Stimulated activated CD4-positive, alpha-beta T cell treated with anti-CD3 and anti-CD28 coated beads, Interleukin-4, amount 100 ng/mL, for 1 hour (primary cell): ENCODE data around the gene GPR143.
A peak's percentile ranks its signal among the peaks of the same experiment; 100 is the strongest.

ENCODE experiments used
- DNase-seq: peaks from one replicate; pipeline ENCODE4 v3.0.0-alpha.2; 2020

The GPR143 gene

GRCh38 chrX:9767375-9767774, 1.7 kb upstream of the GPR143 start:
- DNase-seq: no peak

- DNase-seq: no peak
These were observed 443 bp downstream of the GPR143 start for GRCh38 chrX:9765072-9765736.

- DNase-seq: no peak
These were observed 6.3 kb downstream of the GPR143 start for GRCh38 chrX:9759337-9759736.

- no peak for DNase-seq
These were observed 7.5 kb downstream of the GPR143 start for GRCh38 chrX:9758021-9758638.

DNA sequence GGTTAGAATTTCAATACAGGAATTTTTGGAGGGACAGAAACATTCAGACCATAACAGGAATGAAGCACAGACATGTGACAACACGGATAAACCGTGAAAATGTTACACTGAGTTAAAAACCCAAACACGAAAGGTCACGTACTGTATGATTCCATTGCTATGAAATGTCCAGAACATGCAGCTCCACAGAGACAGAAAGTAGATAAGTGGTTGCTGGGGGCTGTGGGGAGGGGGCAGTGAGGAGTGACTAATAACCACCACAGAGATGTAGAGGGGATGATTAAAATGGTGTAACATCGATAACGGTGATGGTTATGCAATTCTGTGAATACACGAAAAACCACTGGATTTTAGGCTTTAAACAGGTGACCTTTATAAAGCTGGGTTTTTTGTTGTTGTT, 8.3 kb downstream of the GPR143 start:
- DNase-seq: no peak

DNA sequence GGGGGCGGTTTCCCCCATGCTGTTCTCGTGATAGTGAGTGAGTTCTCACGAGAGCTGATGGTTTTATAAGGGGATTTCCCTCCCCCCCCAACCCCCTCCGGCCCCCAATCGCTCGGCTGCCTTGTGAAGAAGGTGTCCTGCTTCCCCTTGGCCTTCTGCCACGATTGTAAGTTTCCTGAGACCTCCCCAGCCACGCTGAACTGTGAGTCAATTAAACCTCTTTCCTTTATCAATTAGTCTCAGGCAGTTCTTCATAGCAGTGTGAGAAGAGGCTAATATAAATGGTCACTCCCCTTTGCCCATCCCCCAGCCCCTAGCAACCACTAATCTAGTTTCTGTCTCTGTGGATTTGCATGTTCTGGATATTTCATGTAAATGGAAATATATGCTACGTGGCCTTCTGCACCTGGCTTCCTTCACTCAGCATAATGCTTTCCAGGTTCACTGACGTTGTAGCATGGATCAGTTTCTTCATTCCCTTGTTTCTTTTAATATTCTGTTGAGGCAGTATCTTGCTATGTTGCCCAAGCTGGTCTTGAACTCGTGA, 16.4 kb downstream of the GPR143 start:
- no peak for DNase-seq

DNA sequence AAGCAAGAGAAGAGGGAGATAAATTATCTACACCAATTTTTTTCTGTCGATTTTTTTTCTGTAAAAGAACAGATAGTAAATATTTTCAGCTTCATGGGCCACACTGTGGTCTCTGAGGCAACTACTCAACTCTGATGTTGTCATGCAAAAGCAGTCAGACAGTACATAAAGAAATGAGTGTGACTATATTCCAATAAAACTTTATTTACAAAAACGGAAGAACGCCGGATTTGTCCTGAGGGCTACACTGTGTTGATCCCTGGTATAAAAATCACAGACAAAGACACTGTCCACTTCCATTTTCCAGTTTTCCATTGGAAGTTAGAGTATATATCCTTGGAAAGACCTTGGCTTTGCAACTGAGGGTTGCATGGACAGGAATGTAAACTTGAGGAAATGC, 18.0 kb downstream of the GPR143 start:
- no peak for DNase-seq

- no peak for DNase-seq
These were observed 19.3 kb downstream of the GPR143 start for GRCh38 chrX:9746148-9746888.

GRCh38 chrX:9745417-9746115, 20.1 kb downstream of the GPR143 start:
- no peak for DNase-seq

- no peak for DNase-seq
These were observed 26.5 kb downstream of the GPR143 start for GRCh38 chrX:9739130-9739529.

DNA sequence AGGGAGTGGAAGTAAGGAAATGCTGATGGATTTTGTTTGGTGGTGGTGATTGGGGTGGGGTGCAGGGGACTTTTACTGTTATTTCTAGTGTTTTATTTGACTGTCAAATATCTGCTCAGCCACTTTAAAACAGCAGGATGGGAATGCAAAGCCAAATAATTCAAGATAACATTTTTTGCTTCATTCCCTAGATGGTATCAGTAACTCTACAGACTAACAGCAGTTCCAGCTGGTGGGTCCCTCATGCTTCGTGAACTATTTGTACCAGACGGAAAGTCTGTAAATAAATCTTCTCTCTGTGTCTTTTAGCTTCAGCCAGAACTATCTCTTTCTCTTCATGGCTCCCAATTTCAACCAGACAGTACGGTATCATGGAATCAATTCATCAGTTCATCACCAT, 27.5 kb downstream of the GPR143 start:
- no peak for DNase-seq

DNA sequence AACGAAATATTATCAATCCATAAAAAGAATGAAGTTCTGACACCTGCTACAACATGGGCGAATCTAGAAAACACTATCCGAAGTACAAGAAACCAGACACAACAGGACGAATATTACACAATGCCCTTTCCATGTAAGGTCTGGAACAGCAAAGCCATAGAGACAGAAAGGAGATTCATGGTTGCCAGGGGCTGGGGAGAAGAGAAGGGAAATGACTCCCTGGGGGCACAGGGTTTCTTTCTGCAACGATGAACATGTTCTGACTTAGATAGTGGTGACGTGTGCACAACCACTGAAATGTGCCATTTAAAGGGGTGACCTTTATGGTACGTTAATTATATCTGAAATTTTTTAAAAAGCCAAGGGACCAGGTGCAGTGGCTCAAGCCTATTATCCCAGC, 28.3 kb downstream of the GPR143 start:
- DNase-seq: no peak

DNA sequence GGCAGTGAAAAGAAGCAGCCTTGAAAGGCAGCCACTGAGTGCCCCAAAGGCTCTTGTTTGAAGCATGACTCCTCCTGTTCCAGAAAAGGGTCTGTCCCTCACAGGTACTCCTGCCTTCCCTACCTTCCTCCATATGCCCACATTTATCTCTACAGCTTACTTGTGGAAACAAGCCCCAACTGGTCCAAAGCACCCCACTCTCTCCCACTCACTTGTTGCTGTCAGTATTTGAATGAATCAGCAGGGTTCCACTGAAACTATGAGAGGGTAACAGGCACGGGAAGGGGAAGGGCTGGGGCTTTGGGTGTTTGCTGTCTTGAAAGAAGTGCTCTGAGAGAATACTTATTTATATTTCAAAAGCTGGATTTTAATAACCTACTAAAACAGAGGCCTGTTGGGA, 34.9 kb downstream of the GPR143 start:
- DNase-seq: no peak

DNA sequence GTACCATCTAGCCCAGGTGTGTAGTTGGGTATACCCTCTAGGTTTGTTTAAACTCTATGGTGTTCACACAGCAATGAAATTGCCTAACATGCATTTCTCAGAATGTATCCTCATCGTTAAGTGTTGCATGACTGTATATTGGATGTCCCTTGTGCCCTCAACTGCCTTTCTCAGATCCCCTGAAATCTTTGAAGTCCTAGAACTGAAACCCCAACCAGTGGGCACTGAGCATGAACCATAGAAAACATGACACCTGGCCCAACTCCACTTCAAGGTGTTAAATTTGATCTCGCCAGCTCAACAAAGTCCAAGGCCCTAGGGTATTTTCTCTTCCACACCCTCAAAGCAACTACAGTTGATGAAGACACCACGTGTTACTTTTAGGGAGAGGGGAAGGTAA, 35.6 kb downstream of the GPR143 start:
- no peak for DNase-seq

GRCh38 chrX:9729171-9729885, 36.3 kb downstream of the GPR143 start:
- DNase-seq: no peak

DNA sequence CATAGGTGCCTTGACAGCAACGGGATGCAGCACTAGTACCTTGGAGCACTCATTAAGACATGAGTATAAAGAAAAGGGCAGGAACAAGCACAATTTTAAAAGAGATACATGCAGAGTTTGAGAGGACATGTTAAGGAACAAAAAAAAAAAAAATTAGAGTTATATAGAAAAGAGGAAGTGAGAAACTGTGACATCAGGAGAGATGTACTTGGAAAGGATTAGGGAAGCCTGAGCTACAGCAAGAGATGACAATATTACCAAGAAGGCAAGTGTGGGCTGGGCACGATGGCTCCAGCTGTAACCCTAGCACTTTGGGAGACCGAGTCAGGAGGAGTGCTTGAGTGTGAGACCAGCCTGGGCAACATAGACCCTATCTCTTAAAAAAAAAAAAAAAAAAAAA, 37.4 kb downstream of the GPR143 start:
- no peak for DNase-seq

DNA sequence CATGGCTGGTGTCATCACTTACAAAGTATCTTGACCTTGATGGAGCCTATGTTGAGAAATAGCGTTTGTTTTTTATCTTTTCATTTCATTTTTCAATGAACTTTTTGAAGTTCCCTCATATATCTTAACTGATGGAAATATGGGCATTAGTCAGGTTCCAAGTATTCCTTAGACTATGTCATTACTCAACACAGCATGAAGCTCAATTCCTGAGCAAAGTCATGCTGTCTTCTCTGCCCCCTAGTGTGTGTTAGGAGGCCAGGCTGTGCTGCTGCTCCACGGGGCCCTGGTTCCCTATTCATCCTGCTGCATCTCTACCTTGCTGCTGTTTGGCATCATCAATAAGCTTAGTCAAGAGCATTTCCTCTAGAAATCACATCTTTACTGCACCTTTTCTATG, 40.9 kb downstream of the GPR143 start:
- DNase-seq: no peak

DNA sequence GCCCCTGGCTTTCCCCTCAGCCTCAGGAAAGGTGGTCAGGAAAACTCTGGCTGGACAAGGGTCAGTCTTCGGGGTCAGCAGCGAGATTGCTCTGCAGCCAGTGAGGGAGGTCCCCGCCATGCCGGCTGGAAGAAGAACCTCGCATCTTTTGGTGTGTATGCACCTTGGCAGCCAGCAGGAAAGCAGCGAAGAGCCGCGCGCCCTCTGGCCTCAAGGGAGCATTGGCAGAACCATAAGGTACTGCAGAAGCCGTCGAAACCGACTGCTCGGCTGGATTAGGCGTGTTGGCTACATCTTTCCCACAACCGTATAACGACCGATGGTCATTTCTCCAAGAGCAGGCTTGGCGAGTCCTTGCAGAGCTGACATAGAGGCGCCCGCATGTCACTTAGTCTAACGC, 48.3 kb downstream of the GPR143 start:
- DNase-seq: no peak

DNA sequence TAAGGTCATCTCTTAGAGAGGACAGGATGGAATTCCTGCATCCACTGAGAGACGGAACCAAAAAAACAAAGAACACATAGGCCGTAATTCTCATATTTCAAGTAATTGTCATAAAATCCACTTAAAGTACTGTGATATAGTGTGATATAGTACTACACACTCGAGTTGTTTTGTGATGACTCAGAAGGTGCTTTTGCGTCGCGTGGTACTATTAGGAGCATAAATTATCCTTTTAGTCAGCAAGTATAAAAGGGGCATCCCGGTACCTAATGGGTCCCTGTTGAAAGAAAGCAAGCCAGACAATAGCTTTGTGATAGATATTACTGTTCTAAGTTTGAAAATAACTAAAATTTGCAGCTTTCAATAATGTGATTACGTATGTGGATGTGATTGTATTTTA, 55.3 kb downstream of the GPR143 start:
- DNase-seq: no peak

- DNase-seq: peak; percentile 75
These were observed 56.6 kb downstream of the GPR143 start for GRCh38 chrX:9708923-9709553.

- DNase-seq: no peak
These were observed 57.6 kb downstream of the GPR143 start for GRCh38 chrX:9708086-9708485.

GRCh38 chrX:9707306-9708033, 58.2 kb downstream of the GPR143 start:
- no peak for DNase-seq
